Activated T-helper 9 cell treated with anti-CD3 and anti-CD28 coated beads, Interleukin-2, amount 50 U/mL, for 16 hours (primary cell): ENCODE data around the gene DLGAP4.
A peak's percentile ranks its signal among the peaks of the same experiment; 100 is the strongest.

Experiments
- DNase-seq: peaks from one replicate; pipeline ENCODE4 v3.0.0-alpha.2; 2020; ENCODE audit warnings: low read depth

Gene DLGAP4

DNA sequence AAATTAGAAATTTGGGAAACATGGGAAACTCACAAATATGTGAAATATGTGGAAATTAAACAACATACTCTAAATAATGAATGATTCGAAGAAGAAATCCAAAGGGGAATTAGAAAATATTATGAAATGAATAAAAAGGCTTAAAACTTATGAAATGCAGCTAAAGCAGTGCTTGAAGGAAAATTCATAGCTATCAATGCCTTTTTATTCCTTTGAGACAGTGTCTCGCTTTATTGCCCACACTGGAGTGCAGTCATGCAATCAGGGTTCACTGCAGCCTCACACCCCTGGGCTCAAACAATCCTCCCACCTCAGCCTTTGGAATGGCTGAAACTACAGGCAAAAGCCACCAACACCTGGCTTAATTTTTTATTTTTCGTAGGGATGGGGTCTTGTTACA lies 259.4 kb downstream of the DLGAP4 start:
- no peak for DNase-seq

DNA sequence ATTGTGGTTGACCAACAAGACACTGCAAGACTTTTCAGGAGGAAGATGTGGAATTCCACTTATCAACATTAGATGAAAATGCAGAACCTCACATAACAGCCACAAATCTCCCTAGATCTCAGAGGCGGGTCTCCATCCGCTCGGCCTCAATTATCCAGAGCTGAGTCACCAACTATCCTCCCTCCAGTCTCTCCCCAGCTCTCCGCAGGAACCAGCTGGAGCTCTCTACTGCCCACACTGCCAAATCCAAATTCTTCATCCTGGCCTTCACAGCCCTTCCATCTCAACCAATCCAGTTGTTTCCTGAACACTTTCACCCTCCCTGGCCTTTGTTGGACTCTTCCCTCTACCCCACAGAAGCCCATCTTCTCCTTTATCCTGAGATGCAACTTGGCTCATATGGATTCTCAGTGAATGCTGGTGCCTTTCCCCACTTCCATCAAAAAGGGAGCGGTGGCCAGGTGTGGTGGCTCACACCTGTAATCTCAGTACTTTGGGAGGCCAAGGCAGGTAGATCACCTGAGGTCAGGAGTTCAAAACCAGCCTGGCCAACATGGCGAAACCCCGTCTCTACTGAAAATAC lies 263.8 kb downstream of the DLGAP4 start:
- DNase-seq, result no peak

DNA sequence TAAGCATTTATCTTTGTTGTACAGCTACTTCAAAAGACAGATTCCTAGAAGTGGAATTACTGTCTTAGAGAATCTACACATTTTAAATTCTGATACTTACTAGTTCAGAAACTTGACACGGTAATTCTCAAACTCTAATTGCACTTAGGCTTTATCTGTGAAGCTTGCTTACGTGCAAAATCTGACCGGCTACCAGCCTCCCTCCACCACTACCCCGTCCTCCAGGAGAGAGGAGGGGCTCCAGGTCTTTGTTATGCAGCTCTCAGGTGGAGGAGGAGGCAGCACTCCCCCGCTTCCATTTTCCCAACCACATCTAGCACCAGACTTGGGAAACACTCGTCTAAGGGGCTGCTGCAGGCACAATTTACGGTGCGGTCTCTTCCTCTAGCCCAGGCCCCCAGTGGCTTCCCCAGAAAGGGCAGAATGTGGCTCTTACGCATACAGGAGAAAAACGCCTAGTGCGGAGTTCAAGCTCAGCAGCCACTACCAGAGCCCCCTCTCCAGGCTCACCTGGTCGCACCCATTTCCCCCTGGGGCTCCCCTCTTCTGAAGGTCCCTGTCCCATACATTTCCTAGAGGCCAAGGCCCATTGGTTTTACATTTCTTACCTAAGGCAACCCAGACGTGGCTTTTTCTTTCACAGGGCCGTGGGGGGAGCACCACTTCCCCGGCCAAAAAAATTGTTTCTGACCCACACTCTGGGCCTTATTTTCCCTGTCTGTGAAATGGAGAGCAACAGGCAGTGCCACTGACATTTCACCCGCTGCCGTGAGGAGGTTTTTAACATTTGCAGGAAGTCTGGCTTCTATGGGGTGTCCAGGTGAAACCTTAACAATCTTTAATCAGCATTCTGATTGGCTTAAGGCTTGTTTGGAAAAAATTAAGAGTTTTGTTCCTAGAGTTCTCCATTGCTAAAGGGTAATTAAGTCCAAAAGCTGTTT lies 265.7 kb downstream of the DLGAP4 start:
- no peak for DNase-seq

DNA sequence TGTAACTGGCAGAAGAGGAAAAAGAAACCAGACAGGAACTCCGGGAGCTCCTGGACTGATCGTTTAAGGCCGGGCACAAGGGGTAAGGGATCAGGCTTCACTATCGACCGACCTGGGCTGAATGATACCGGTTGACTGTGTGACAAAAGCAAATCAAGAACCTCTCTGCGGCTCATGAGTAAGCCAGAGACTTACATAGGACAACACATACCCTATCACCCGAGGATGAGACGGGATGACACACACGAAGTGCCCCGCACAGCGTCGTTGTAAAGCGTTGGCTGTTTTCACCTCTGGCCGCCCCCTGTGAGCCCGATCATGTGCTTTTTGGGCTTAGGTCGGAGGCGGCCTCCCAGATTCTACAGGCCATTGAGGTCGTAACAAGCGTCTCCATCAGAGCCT lies 266.6 kb downstream of the DLGAP4 start:
- DNase-seq, result peak; percentile 61

DNA sequence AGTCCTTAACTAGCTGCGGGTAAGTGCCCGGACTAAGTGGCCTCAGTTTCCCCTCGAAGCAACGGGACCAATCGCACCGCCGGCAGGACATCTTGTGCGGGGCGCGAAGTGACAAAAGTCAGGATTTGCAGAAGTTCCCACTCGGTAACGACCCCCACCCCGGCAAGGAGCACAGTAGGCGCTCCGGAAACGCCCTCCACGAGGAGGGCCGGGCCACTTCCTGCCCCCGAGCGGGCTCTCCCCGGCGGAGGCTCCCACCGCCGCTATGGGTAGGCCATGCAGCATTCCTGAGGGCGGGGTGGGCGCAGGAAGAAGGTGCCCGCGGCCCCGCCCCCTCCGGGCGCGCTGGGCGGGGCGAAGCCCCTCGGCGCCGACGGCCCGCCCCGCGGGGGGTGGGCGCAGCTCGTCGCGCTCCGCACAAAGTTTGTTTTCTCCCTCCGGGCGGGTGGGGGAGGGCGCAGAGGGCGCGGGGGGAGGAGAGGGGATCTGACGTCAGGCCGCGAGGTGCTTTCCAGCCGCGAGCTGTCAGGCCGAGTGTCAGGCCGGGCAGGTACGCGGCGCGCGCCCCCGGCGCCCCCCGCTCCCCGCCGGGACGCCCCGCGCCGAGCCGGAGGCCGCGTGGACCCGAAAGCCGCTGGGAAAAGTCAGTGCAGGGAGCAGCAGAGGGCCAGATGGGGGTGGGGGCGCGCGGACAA lies 267.1 kb downstream of the DLGAP4 start, which contains the start of gene TGIF2:
TGIF2 (plus strand) TSS at position 495 of the 695 bp plus-strand sequence. CDS start 5,178 bp downstream, outside the sequence.
- DNase-seq, result peak; percentile 84

DNA sequence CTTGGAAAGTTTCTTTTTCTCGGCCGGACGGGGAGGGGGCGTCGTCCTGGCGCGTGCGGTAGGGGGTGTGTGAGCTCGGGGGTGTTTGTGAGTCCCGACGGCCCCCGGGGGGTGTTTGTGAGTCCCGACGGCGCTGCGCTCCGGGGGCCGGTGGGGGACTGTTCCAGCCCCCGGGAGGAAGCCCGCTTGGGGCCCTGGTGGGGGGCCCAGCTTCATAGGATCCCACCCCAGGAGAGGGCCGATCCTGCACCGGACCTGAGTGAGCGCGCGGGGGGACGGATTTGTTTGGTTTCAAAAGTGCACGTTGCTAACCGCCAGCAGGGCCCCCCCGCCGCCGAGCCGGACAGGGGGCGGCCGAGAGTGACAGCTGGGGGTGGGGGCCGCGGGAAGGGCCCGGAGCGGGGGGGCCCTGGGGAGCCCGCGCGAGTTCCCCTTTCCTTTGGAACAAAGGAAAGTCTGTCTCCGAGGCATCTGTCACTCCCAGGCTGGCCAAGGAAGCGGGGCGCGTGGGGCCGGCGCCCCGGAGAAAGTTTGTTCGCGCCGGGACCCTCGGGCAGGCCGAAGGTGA lies 267.7 kb downstream of the DLGAP4 start:
- peak; percentile 17 for DNase-seq

DNA sequence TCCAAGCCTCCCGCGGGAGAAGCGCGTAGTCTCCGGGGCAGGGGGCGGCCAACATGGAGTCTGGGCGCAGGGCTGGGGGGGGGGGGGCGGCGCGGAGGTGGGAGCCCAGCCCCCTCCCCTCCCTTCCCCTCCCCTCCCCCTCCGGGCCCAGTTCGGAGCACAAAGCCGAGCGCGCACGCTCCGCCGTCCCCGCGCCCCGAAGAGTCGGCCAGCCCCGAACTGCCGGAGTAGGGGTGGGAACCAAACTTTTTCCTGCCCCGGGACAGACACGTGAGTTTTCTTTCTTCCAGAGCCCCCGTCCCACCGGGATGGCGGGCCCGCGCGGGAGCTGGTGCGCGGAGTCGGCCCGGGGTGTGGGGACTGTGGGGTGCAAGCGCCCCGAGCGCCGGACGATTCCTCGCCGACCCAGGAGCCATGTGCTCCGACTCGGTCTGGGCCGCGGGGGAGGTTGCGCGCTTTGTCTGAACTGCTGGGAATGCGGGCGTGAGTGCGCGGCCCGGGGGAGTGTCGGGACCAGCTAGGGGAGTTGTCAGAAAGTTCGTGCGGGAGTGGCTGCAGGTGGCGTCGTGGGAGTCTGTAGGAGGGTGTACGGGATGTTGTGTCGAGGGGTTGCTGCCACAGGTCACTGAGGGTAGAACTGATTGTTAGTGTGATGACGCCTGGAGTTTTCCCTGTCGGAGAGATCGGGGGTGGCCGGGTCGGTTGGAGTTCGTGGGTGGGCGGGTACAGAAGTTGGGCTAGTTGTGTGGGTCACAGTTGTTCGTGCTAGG lies 268.4 kb downstream of the DLGAP4 start:
- peak; percentile 28 for DNase-seq

DNA sequence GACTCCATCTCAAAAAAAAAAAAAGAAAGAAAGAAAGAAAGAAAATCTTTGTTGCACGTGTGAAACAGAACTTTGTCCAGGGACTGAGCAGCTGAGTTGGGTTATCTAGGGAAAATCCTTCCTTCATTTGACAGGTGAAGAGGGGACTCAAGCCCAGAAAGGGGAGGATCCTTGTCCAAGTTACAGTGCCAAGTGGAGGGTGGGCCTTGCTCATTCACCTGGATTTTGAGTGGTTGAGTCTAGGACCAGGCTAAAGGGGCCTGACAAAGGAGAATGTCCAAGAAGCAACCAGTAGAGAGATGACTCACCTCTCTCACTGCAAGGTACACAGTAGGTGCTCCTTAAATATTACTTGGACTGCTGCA lies 269.9 kb downstream of the DLGAP4 start:
- no peak for DNase-seq
